Parathyroid adenoma (tissue), 2 donors: ENCODE measurements around the gene MKRN2OS.

ENCODE experiments used
- H2AFZ ChIP-seq: fragments of 300-600 bp; sonication (generic); one replicate; pipeline ENCODE4 v1.7.0; 2017; ENCODE audit warnings: antibody characterized with exemption, mild to moderate bottlenecking
- H3K27ac ChIP-seq: fragments of 300-600 bp; sonication (generic); one replicate; pipeline ENCODE4 v1.7.0; 2017
- H3K27me3 ChIP-seq: fragments of 300-600 bp; sonication (generic); one replicate; pipeline ENCODE4 v1.7.0; 2017; ENCODE audit warnings: low read length; ENCODE audit not compliant: control insufficient read depth, insufficient read depth
- H3K36me3 ChIP-seq: fragments of 300-600 bp; sonication (generic); one replicate; pipeline ENCODE4 v1.7.0; 2017; ENCODE audit warnings: low read length; ENCODE audit not compliant: control insufficient read depth, insufficient read depth
- H3K4me1 ChIP-seq: fragments of 300-600 bp; sonication (generic); one replicate; pipeline ENCODE4 v1.7.0; 2017; ENCODE audit warnings: control low read depth
- H3K4me2 ChIP-seq: fragments of 300-600 bp; sonication (generic); one replicate; pipeline ENCODE4 v1.7.0; 2017; ENCODE audit warnings: low read length
- H3K4me3 ChIP-seq: fragments of 300-600 bp; sonication (generic); one replicate; pipeline ENCODE4 v1.7.0; 2017; ENCODE audit warnings: low read depth, low read length
- H3K79me2 ChIP-seq: fragments of 300-600 bp; sonication (generic); one replicate; pipeline ENCODE4 v1.7.0; 2017; ENCODE audit warnings: control low read depth
- H3K9ac ChIP-seq: fragments of 300-600 bp; sonication (generic); one replicate; pipeline ENCODE4 v1.7.0; 2017; ENCODE audit warnings: mild to moderate bottlenecking
- H3K9me3 ChIP-seq: fragments of 300-600 bp; sonication (generic); one replicate; pipeline ENCODE4 v1.7.0; 2017; ENCODE audit warnings: low read length; ENCODE audit not compliant: control insufficient read depth
- CTCF ChIP-seq: fragments of 300-600 bp; sonication (generic); IDR thresholded peaks from one replicate; pipeline ENCODE4 v1.7.0; 2017; ENCODE audit warnings: antibody characterized with exemption, mild to moderate bottlenecking
- donor health status: primary hyperparathyroidism.

Gene MKRN2OS

GRCh38 chr3:12579456-12579855 lies 34.2 kb upstream of the MKRN2OS start:
- no peaks in the 10 kb centered on the region for H3K4me1 ChIP-seq
- no peak overlapping the region for H3K27ac ChIP-seq
- no peaks in the 10 kb centered on the region for H3K36me3 ChIP-seq

GRCh38 chr3:12578742-12579141 lies 33.4 kb upstream of the MKRN2OS start:
- no peaks in the 10 kb centered on the region for H3K79me2 ChIP-seq
- no peaks in the 10 kb centered on the region for H3K4me1 ChIP-seq
- H3K4me3 ChIP-seq, result no peak overlapping the region
- H3K27ac ChIP-seq, result no peak overlapping the region
- no peak for TF ChIP-seq CTCF
- H3K27me3 ChIP-seq, result no peaks in the 10 kb centered on the region
- no peak overlapping the region for H2AFZ ChIP-seq
- no peaks in the 10 kb centered on the region for H3K9me3 ChIP-seq
- no peaks in the 10 kb centered on the region for H3K36me3 ChIP-seq
- H3K9ac ChIP-seq, result no peak overlapping the region
- no peak overlapping the region for H3K4me2 ChIP-seq

More at GRCh38 chr3:12579456-12579855, 34.2 kb upstream of the MKRN2OS start:
- Histone ChIP-seq H3K4me2 (no peak overlapping the region), H3K9me3 (no peaks in the 10 kb centered on the region), H3K9ac (no peak overlapping the region), H3K27me3 (no peaks in the 10 kb centered on the region), H3K79me2 (no peaks in the 10 kb centered on the region), H3K4me3 (no peak overlapping the region), H2AFZ (no peak overlapping the region)
- TF ChIP-seq CTCF, result no peak

GRCh38 chr3:12577379-12577778 lies 32.1 kb upstream of the MKRN2OS start:
- H3K27ac ChIP-seq, result no peak overlapping the region
- no peaks in the 10 kb centered on the region for H3K4me1 ChIP-seq
- no peaks in the 10 kb centered on the region for H3K9me3 ChIP-seq
- H3K27me3 ChIP-seq, result no peaks in the 10 kb centered on the region
- no peak overlapping the region for H3K4me3 ChIP-seq
- no peak overlapping the region for H3K4me2 ChIP-seq
- TF ChIP-seq CTCF, result no peak
- H2AFZ ChIP-seq, result no peak overlapping the region
- H3K9ac ChIP-seq, result no peak overlapping the region
- no peaks in the 10 kb centered on the region for H3K79me2 ChIP-seq
- H3K36me3 ChIP-seq, result no peaks in the 10 kb centered on the region

GRCh38 chr3:12574661-12575060 lies 29.4 kb upstream of the MKRN2OS start:
- Histone ChIP-seq H3K9ac (no peak overlapping the region), H3K27me3 (no peaks in the 10 kb centered on the region)
- TF ChIP-seq CTCF, result no peak

GRCh38 chr3:12574131-12574530 lies 28.8 kb upstream of the MKRN2OS start:
- Histone ChIP-seq H3K4me2 (no peak overlapping the region), H3K27ac (no peak overlapping the region), H3K9me3 (no peaks in the 10 kb centered on the region), H3K36me3 (no peaks in the 10 kb centered on the region), H3K9ac (no peak overlapping the region), H2AFZ (no peak overlapping the region), H3K4me3 (no peak overlapping the region), H3K4me1 (no peaks in the 10 kb centered on the region), H3K79me2 (peaks cover 3% of the 10 kb centered on the region), H3K27me3 (no peaks in the 10 kb centered on the region)
- TF ChIP-seq CTCF, result no peak

More at GRCh38 chr3:12574661-12575060, 29.4 kb upstream of the MKRN2OS start:
- Histone ChIP-seq H3K9me3 (no peaks in the 10 kb centered on the region), H2AFZ (no peak overlapping the region), H3K79me2 (peaks cover 3% of the 10 kb centered on the region), H3K4me1 (no peaks in the 10 kb centered on the region), H3K4me2 (no peak overlapping the region), H3K27ac (no peak overlapping the region), H3K4me3 (no peak overlapping the region), H3K36me3 (no peaks in the 10 kb centered on the region)
